H1 (cell line): ENCODE results near the gene CROCC2. TPM values are rescaled to one million over a fixed set of nuclear protein-coding genes. Genes with fewer than 3 reads are reported as not detected.

Experiments
- CTCF ChIA-PET: fragments of 300-600 bp; sonication (Branson Sonifier 250); formaldehyde crosslinking; loops from one replicate; lab custom pipeline; 2021; ENCODE audit not compliant: partially characterized antibody; lab: Charles Lee
- POLR2A ChIA-PET: fragments of 300-600 bp; sonication (Branson Sonifier 250); formaldehyde crosslinking; loops from one replicate; lab custom pipeline; 2021; ENCODE audit warnings: inconsistent platforms; ENCODE audit not compliant: partially characterized antibody; lab: Charles Lee
- DNase-seq, 2 experiments: peaks; one replicate each; pipeline versions ENCODE4 v3.0.0 to v3.0.0-alpha.2; 2010 to 2022; ENCODE audit warnings: low spot score in 2 of 2, low read depth in 1 of 2, mixed read lengths in 1 of 2
- FAIRE-seq: peaks from 2 replicates; lab custom pipeline; 2011; peaks lifted over from hg19 to GRCh38; lab: Jason Lieb, UNC
- H2AFZ ChIP-seq: 2 replicates; pipeline ENCODE4 v1.8.1; 2012; ENCODE audit warnings: low read length, inconsistent platforms
- H2AK5ac ChIP-seq: 2 replicates; pipeline ENCODE4 v1.6.1; 2013; ENCODE audit warnings: low read depth, low read length
- H2BK120ac ChIP-seq: replicated peaks from 2 replicates; pipeline ENCODE3; 2013; ENCODE audit warnings: low read depth, low read length, inconsistent platforms
- H2BK12ac ChIP-seq: 2 replicates; pipeline ENCODE4 v1.6.1; 2013; ENCODE audit warnings: low read depth, low read length
- H2BK15ac ChIP-seq: 2 replicates; pipeline ENCODE4 v1.6.1; 2013; ENCODE audit warnings: low read length
- H2BK20ac ChIP-seq: 2 replicates; pipeline ENCODE4 v1.6.1; 2013; ENCODE audit warnings: low read length
- H2BK5ac ChIP-seq: 2 replicates; pipeline ENCODE4 v1.6.1; 2013; ENCODE audit warnings: low read depth, low read length
- H3K14ac ChIP-seq: 2 replicates; pipeline ENCODE4 v1.6.1; 2013; ENCODE audit warnings: inconsistent platforms; ENCODE audit not compliant: insufficient read length
- H3K18ac ChIP-seq: 2 replicates; pipeline ENCODE4 v1.6.1; 2013; ENCODE audit warnings: low read length; ENCODE audit errors: extremely low read depth
- H3K23ac ChIP-seq: 2 replicates; pipeline ENCODE4 v1.6.1; 2013; ENCODE audit warnings: inconsistent platforms; ENCODE audit not compliant: insufficient read length
- H3K23me2 ChIP-seq: 2 replicates; pipeline ENCODE4 v1.6.1; 2013; ENCODE audit warnings: low read depth, low read length
- H3K27ac ChIP-seq: 2 replicates; pipeline ENCODE4 v1.6.1; 2011; ENCODE audit warnings: low read depth, low read length, inconsistent platforms
- H3K27me3 ChIP-seq, 4 experiments: replicated peaks in 1 of 4; 1 replicate in 1 of 4; 2 replicates in 3 of 4; pipeline versions ENCODE4 v1.6.1 to v1.8.1; 2011 to 2013; ENCODE audit warnings: low read length in 3 of 4, mild to moderate bottlenecking in 3 of 4, inconsistent platforms in 2 of 4, mixed read lengths in 2 of 4, moderate library complexity in 1 of 4; ENCODE audit not compliant: control insufficient read depth in 3 of 4, insufficient read depth in 3 of 4; ENCODE audit errors: extremely low read depth in 1 of 4
- H3K36me3 ChIP-seq, 4 experiments: 2 replicates each; pipeline versions ENCODE4 v1.6.1 to v1.8.1; 2011 to 2013; ENCODE audit warnings: mild to moderate bottlenecking in 4 of 4, low read length in 3 of 4, moderate library complexity in 2 of 4, control low read depth in 1 of 4, inconsistent platforms in 1 of 4; ENCODE audit not compliant: insufficient read depth in 4 of 4, control insufficient read depth in 2 of 4
- H3K4ac ChIP-seq: replicated peaks from 2 replicates; pipeline ENCODE3; 2013; ENCODE audit warnings: low read length, low read depth, mixed read lengths, inconsistent platforms; ENCODE audit not compliant: insufficient read length
- H3K4me1 ChIP-seq, 4 experiments: replicated peaks in 1 of 4; 1 replicate in 1 of 4; 2 replicates in 3 of 4; pipeline versions ENCODE4 v1.6.1 to v1.8.1; 2011 to 2013; ENCODE audit warnings: low read length in 3 of 4, inconsistent platforms in 2 of 4, mixed read lengths in 1 of 4; ENCODE audit not compliant: insufficient read depth in 4 of 4, control insufficient read depth in 3 of 4
- H3K4me2 ChIP-seq, 2 experiments: 2 replicates each; pipeline versions ENCODE4 v1.6.1 to v1.8.1; 2011 to 2013; ENCODE audit warnings: low read depth in 2 of 2, low read length in 2 of 2, control low read depth in 1 of 2, inconsistent platforms in 1 of 2, mild to moderate bottlenecking in 1 of 2; ENCODE audit not compliant: insufficient read depth in 1 of 2
- H3K4me3 ChIP-seq, 4 experiments: fragments of 200-600, 300-600 bp in 1 of 4; sonication (generic), shearing (Covaris generic), sonication (Bioruptor Twin) in 1 of 4; 2 replicates each; pipeline versions ENCODE4 v1.5.1 to v1.8.1; 2011 to 2016; ENCODE audit warnings: low read length in 4 of 4, low read depth in 3 of 4, control low read depth in 2 of 4, inconsistent platforms in 2 of 4, mild to moderate bottlenecking in 2 of 4, mixed read lengths in 1 of 4, moderate library complexity in 1 of 4; ENCODE audit not compliant: insufficient read depth in 2 of 4; ENCODE audit errors: extremely low read depth in 1 of 4
- H3K56ac ChIP-seq: replicated peaks from 2 replicates; pipeline ENCODE3; 2013; ENCODE audit warnings: low read depth, mild to moderate bottlenecking, mixed read lengths, low read length, inconsistent platforms; ENCODE audit not compliant: insufficient read length
- H3K79me1 ChIP-seq: 2 replicates; pipeline ENCODE4 v1.6.1; 2013; ENCODE audit warnings: low read depth, low read length, control low read depth
- H3K79me2 ChIP-seq, 2 experiments: 2 replicates each; pipeline versions ENCODE4 v1.6.1 to v1.8.1; 2012 to 2013; ENCODE audit warnings: low read length in 2 of 2, mild to moderate bottlenecking in 2 of 2, inconsistent platforms in 1 of 2; ENCODE audit not compliant: insufficient read depth in 2 of 2, control insufficient read depth in 1 of 2
- H3K9ac ChIP-seq, 4 experiments: replicated peaks in 1 of 4; 1 replicate in 1 of 4; 2 replicates in 3 of 4; pipeline versions ENCODE4 v1.6.1 to v1.8.1; 2011 to 2013; ENCODE audit warnings: low read depth in 3 of 4, low read length in 3 of 4, control low read depth in 2 of 4, mild to moderate bottlenecking in 2 of 4, moderate library complexity in 2 of 4, inconsistent platforms in 1 of 4; ENCODE audit errors: extremely low read depth in 1 of 4
- H3K9me3 ChIP-seq, 2 experiments: 2 replicates each; pipeline versions ENCODE4 v1.6.1 to v1.8.1; 2012 to 2013; ENCODE audit warnings: mild to moderate bottlenecking in 2 of 2, moderate library complexity in 2 of 2, control low read depth in 1 of 2, inconsistent platforms in 1 of 2, low read depth in 1 of 2, low read length in 1 of 2, mixed read lengths in 1 of 2; ENCODE audit not compliant: insufficient read depth in 2 of 2
- H4K20me1 ChIP-seq, 2 experiments: replicated peaks in 1 of 2; 2 replicates each; pipeline versions ENCODE3 to v1.8.1; 2011 to 2013; ENCODE audit warnings: inconsistent platforms in 2 of 2, low read length in 2 of 2, mild to moderate bottlenecking in 1 of 2; ENCODE audit not compliant: insufficient read depth in 2 of 2, control insufficient read depth in 1 of 2
- H4K5ac ChIP-seq: 2 replicates; pipeline ENCODE4 v1.6.1; 2013; ENCODE audit warnings: low read length, low read depth, mixed read lengths, inconsistent platforms; ENCODE audit not compliant: insufficient read length
- H4K8ac ChIP-seq: 2 replicates; pipeline ENCODE4 v1.8.0; 2013; ENCODE audit warnings: mild to moderate bottlenecking, moderate library complexity, low read length, inconsistent platforms; ENCODE audit not compliant: insufficient read depth; ENCODE audit errors: extremely low read depth
- H4K91ac ChIP-seq: replicated peaks from 2 replicates; pipeline ENCODE3; 2013; ENCODE audit warnings: low read length, mixed read lengths, inconsistent platforms; ENCODE audit not compliant: insufficient read length
- ATF2 ChIP-seq: IDR thresholded peaks from 2 replicates; pipeline ENCODE4 v1.6.1; 2012; ENCODE audit warnings: low read length, inconsistent platforms
- BRCA1 ChIP-seq: IDR thresholded peaks from 2 replicates; pipeline ENCODE4 v1.6.1; 2012; ENCODE audit warnings: low read depth, low read length, improper control_type of control experiment
- CBX8 ChIP-seq: fragments of 300-800, 300-1000 bp; sonication (generic); IDR thresholded peaks from 2 replicates; pipeline ENCODE4 v1.7.1; 2016; ENCODE audit warnings: low read depth, low read length, borderline replicate concordance
- FOSL1 ChIP-seq: IDR thresholded peaks from 2 replicates; pipeline ENCODE4 v1.6.1; 2011; ENCODE audit warnings: mild to moderate bottlenecking, low read depth, low read length, moderate library complexity; ENCODE audit not compliant: insufficient read depth
- RFX5 ChIP-seq: IDR thresholded peaks from 2 replicates; pipeline ENCODE4 v1.6.1; 2011; ENCODE audit warnings: low read depth, low read length, improper control_type of control experiment, borderline replicate concordance
- RNF2 ChIP-seq: fragments of 200-900, 300-1000 bp; sonication (generic); IDR thresholded peaks from 2 replicates; pipeline ENCODE4 v1.7.1; 2016; ENCODE audit warnings: borderline replicate concordance, low read depth, mild to moderate bottlenecking, antibody characterized with exemption, low read length; ENCODE audit not compliant: poor library complexity, severe bottlenecking; ENCODE audit errors: missing control alignments
- SP4 ChIP-seq: IDR thresholded peaks from 2 replicates; pipeline ENCODE4 v1.6.1; 2012; ENCODE audit warnings: low read length, inconsistent platforms
- SRF ChIP-seq: IDR thresholded peaks from 2 replicates; pipeline ENCODE4 v1.6.1; 2011; ENCODE audit warnings: mild to moderate bottlenecking, low read depth, low read length, moderate library complexity
- SUZ12 ChIP-seq: fragments of 200-600 bp; sonication (generic); IDR thresholded peaks from 2 replicates; pipeline ENCODE4 v1.6.1; 2012; ENCODE audit warnings: mild to moderate bottlenecking, inconsistent platforms, low read length, moderate library complexity, mixed read lengths
- WGBS, 2 experiments: shearing (Covaris generic) in 1 of 2; methylation state at CpG; one replicate each; pipeline versions ENCODE4 v1.1.6 to v1.1.7; 2013 to 2015; ENCODE audit warnings: low lambda C conversion rate in 2 of 2, mixed read lengths in 2 of 2, inconsistent platforms in 1 of 2, low coverage in 1 of 2, missing lambda C conversion rate in 1 of 2; ENCODE audit not compliant: insufficient replicate concordance in 2 of 2, insufficient coverage in 1 of 2, insufficient read length in 1 of 2; ENCODE audit errors: extremely low coverage in 1 of 2, missing lambda C conversion rate in 1 of 2; 5-methylcytosine and 5-hydroxymethylcytosine counted together
- polyA plus RNA-seq, 7 experiments: library from polyadenylated mRNA; depleted of rRNA in 3 of 7; stranded (reverse) in 5 of 7; unstranded in 2 of 7; fragments of >200 nt in 5 of 7; fragments of 200-250 nt in 2 of 7; gene quantifications; 1 replicate in 5 of 7; 2 replicates in 1 of 7; 4 replicates in 1 of 7; pipeline versions ENCODE4 v1.2.1 to v1.2.3, GENCODE V29; 2011 to 2013; ENCODE audit warnings: missing spikeins in 2 of 7, mixed read lengths in 2 of 7
- total RNA-seq: library from RNA; stranded (reverse); fragmentation: NEBNext Ultra II Directional; extraction: Animal tissue kit (Norgen Biotek cat#: 25700); gene quantifications from 2 replicates; pipeline ENCODE4 v1.2.1, GENCODE V29; 2021

Gene CROCC2
- total and polyA plus RNA-seq, 2 of the 8 experiments (the other 6 are each of a cell fraction or from before 2014, with no cell fraction given), result not detected

DNA sequence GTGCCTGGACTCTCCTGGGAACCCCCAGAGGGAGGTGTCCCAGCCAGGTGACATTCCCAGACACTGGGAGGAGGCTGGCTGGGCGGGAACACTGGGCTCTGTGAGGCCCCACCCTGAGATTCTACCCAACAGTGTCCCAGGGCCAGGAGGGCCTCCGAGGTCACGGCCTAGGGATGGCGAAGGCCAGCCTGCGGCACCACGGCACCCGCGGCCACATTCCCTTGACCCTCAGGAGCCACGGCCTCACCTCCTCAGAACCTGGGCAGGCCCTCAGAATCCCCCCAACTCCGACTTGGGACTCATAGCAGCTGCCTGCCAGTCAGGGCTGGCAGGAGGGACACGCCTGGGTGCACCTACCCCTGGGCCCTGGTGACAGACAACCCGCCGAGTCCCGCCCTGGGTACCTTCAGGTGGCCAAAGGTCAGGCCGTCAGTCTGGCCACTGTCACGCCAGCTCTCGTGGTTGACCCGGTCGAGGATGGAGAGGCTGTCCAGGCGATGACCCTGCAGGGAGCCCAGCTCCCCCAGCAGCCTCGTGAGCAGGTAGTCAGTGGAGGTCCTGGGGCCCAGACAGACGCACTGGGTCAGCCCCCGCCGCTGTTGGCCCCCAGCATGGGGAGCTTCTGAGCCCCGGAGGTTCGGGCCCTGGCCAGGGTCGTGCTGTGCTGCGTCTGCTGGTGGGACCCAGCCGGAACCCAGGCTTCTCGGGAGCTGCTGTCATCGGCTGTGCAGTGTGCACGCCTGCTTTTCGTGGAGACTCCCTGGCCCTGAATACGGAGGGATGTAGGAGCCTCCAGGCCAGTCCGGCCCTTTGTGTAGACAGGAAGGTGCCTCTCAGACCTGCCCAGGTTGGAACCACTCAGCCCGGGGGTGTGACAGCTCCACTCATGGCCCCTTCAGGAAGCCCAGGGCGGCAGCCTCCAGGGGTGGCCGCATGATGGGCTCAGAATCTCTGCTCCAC lies 16.3 kb upstream of the CROCC2 start:
- H3K4me2 ChIP-seq, result no peak overlapping the region
- no peak overlapping the region for H4K91ac ChIP-seq
- no peak overlapping the region for H2AK5ac ChIP-seq
- H3K4me3 ChIP-seq, result no peak overlapping the region
- no peak overlapping the region for H4K5ac ChIP-seq
- H3K4ac ChIP-seq, result no peak overlapping the region
- H2BK12ac ChIP-seq, result no peak overlapping the region
- no peak overlapping the region for H3K18ac ChIP-seq
- H2AFZ ChIP-seq, result no peak overlapping the region
- FAIRE-seq (no peak), DNase-seq (no peak)
- no peaks in the 10 kb centered on the region for H3K27me3 ChIP-seq
- no peaks in the 10 kb centered on the region for H3K23me2 ChIP-seq
- H3K14ac ChIP-seq, result no peak overlapping the region
- H3K56ac ChIP-seq, result no peak overlapping the region
- no peak overlapping the region for H2BK20ac ChIP-seq
- no peak overlapping the region for H2BK15ac ChIP-seq
- no peak overlapping the region for H2BK5ac ChIP-seq
- ChIA-PET POLR2A (interaction anchor here (1.0 to 1.7 kb wide), 2 partner anchors 9 to 10 kb away, joined by 3 to 6 read pairs; no protein-coding TSS in a partner anchor), CTCF (interaction anchor here (1.3 to 4.4 kb wide), 3 partner anchors 24 to 40 kb away, joined by 3 to 26 read pairs (median 5); no protein-coding TSS in a partner anchor)
- no peak overlapping the region for H4K8ac ChIP-seq
- no peak overlapping the region for H3K27ac ChIP-seq
- H3K79me1 ChIP-seq, result no peaks in the 10 kb centered on the region
- no peaks in the 10 kb centered on the region for H4K20me1 ChIP-seq
- H3K79me2 ChIP-seq, result no peaks in the 10 kb centered on the region
- no peak overlapping the region for H2BK120ac ChIP-seq
- H3K4me1 ChIP-seq, result peaks cover 0 to 2% (median 0%) of the 10 kb centered on the region in 4 experiments; a peak in 2 of 7 replicates
- H3K36me3 ChIP-seq, result no peaks in the 10 kb centered on the region
- no peaks in the 10 kb centered on the region for H3K9me3 ChIP-seq
- H3K9ac ChIP-seq, result no peak overlapping the region
- H3K23ac ChIP-seq, result no peak overlapping the region
- WGBS, 2 experiments, result 93% methylated on average over 31 of the region's 38 CpGs; no CpG with 5 or more reads in 1 of the 2 experiments
- TF ChIP-seq SP4 (no peak), RFX5 (no peak), SUZ12 (no peak), BRCA1 (no peak), CBX8 (no peak), SRF (no peak), RNF2 (no peak), FOSL1 (no peak), ATF2 (no peak)
